PC-9 (cell line): ENCODE results near the gene PLA2G4A. TPM values are rescaled to one million over a fixed set of nuclear protein-coding genes. Genes with fewer than 3 reads are reported as not detected.

Experiments used
- BruUV-seq: library from RNA; stranded (reverse); fragments of 400-500 nt; replicated peaks from 2 replicates; lab custom pipeline; 2021; lab: Mats Ljungman, UMichigan
- CTCF ChIA-PET: fragments of 300-600 bp; sonication (Branson Sonifier 250); formaldehyde crosslinking; loops from one replicate; lab custom pipeline; 2022; ENCODE audit warnings: antibody characterized with exemption; lab: Charles Lee
- POLR2A ChIA-PET: fragments of 300-600 bp; sonication (Branson Sonifier 250); formaldehyde crosslinking; loops from one replicate; lab custom pipeline; 2022; ENCODE audit warnings: antibody characterized with exemption; ENCODE audit not compliant: unreplicated experiment; lab: Charles Lee
- DNase-seq, 2 experiments: peaks; one replicate each; pipeline versions ENCODE4 v3.0.0 to v3.0.0-alpha.2; 2015 to 2022; ENCODE audit warnings: mixed read lengths in 1 of 2
- H2AFZ ChIP-seq: fragments of 200-600 bp; sonication (generic); 2 replicates; pipeline ENCODE4 v1.8.1; 2017; ENCODE audit warnings: antibody characterized with exemption
- H3F3A ChIP-seq: fragments of 200-600 bp; sonication (generic); 2 replicates; pipeline ENCODE4 v1.8.1; 2017; ENCODE audit warnings: antibody characterized with exemption, mild to moderate bottlenecking, low read depth; ENCODE audit not compliant: insufficient read depth
- H3K27ac ChIP-seq: fragments of 200-600 bp; sonication (generic); 2 replicates; pipeline ENCODE4 v1.6.1; 2016; ENCODE audit warnings: mixed run types
- H3K27me3 ChIP-seq: fragments of 200-600 bp; sonication (generic); 2 replicates; pipeline ENCODE4 v1.6.1; 2016; ENCODE audit warnings: low read depth, mixed run types; ENCODE audit not compliant: insufficient read depth
- H3K36me3 ChIP-seq: fragments of 200-600 bp; sonication (generic); 2 replicates; pipeline ENCODE4 v1.6.1; 2016; ENCODE audit warnings: low read depth, mixed run types
- H3K4me1 ChIP-seq: fragments of 200-600 bp; sonication (generic); replicated peaks from 2 replicates; pipeline ENCODE4 v1.6.1; 2016; ENCODE audit warnings: mixed run types; ENCODE audit not compliant: insufficient read depth
- H3K4me2 ChIP-seq: fragments of 200-600 bp; sonication (generic); 2 replicates; pipeline ENCODE4 v1.6.1; 2017; ENCODE audit warnings: mixed run types
- H3K4me3 ChIP-seq: fragments of 200-600 bp; sonication (generic); 2 replicates; pipeline ENCODE4 v1.6.1; 2016; ENCODE audit warnings: mixed run types
- H3K79me2 ChIP-seq: fragments of 200-600 bp; sonication (generic); 2 replicates; pipeline ENCODE4 v1.6.1; 2017; ENCODE audit warnings: low read depth, mixed run types
- H3K9me2 ChIP-seq: fragments of 200-600 bp; sonication (generic); 2 replicates; pipeline ENCODE4 v1.8.1; 2017; ENCODE audit warnings: mild to moderate bottlenecking; ENCODE audit not compliant: insufficient read depth
- H3K9me3 ChIP-seq: fragments of 200-600 bp; sonication (generic); 2 replicates; pipeline ENCODE4 v1.8.1; 2016; ENCODE audit warnings: low read depth; ENCODE audit not compliant: insufficient read depth
- H4K20me1 ChIP-seq: fragments of 200-600 bp; sonication (generic); 2 replicates; pipeline ENCODE4 v1.8.1; 2017; ENCODE audit not compliant: insufficient read depth
- CTCF ChIP-seq: fragments of 200-600 bp; sonication (generic); conservative IDR thresholded peaks from 2 replicates; pipeline ENCODE4 v1.6.1; 2017; ENCODE audit warnings: mixed run types, antibody characterized with exemption, mild to moderate bottlenecking, moderate library complexity
- EZH2 ChIP-seq: fragments of 200-600 bp; sonication (generic); IDR thresholded peaks from 2 replicates; pipeline ENCODE4 v1.8.0; 2017; ENCODE audit warnings: antibody characterized with exemption, low read depth
- intact Hi-C: fragments of 100-400 bp; cut with micrococcal nuclease; formaldehyde crosslinking; loops from one replicate; pipeline ENCODE4 v1.10.0; 2022; ENCODE audit not compliant: unreplicated experiment
- total RNA-seq: library from RNA; stranded (reverse); gene quantifications from 2 replicates; pipeline ENCODE4 v1.2.3, GENCODE V29; 2021

PLA2G4A gene
- total RNA-seq, 1 experiment from 2014 or later = 3.3 TPM

GRCh38 chr1:187034501-187034900 is 205.8 kb downstream of the PLA2G4A start:
- Histone ChIP-seq H3K79me2 (no peaks in the 10 kb centered on the region), H3K9me3 (no peaks in the 10 kb centered on the region), H3K4me3 (no peak overlapping the region), H3K9me2 (0 out of 2 replicates have a peak, but pooled peaks cover 2% of the 10 kb centered on the region), H4K20me1 (no peaks in the 10 kb centered on the region), H3K27me3 (no peaks in the 10 kb centered on the region), H3K36me3 (no peaks in the 10 kb centered on the region), H3K4me2 (no peak overlapping the region), H2AFZ (no peak overlapping the region), H3F3A (peaks cover 5% of the 10 kb centered on the region; the same call in 1 of the 2 replicates), H3K4me1 (peaks cover 9% of the 10 kb centered on the region; the same call in 1 of the 2 replicates), H3K27ac (no peak overlapping the region)
- ChIA-PET CTCF (no interaction called here), POLR2A (no interaction called here)
- no TSS peak for BruUV-seq
- DNase-seq = no peak
- TF ChIP-seq CTCF (no peak), EZH2 (no peak)
- intact Hi-C loops = no loop called here

- peaks cover 5% of the 10 kb centered on the region; the same call in 1 of the 2 replicates for H3F3A ChIP-seq
- no peak for TF ChIP-seq EZH2
- TF ChIP-seq CTCF = no peak
- ChIA-PET CTCF (no interaction called here), POLR2A (no interaction called here)
- no peak for DNase-seq
- no peak overlapping the region for H3K4me3 ChIP-seq
- no peak overlapping the region for H3K4me2 ChIP-seq
- intact Hi-C loops = no loop called here
- no peaks in the 10 kb centered on the region for H4K20me1 ChIP-seq
- H3K36me3 ChIP-seq = no peaks in the 10 kb centered on the region
- no peaks in the 10 kb centered on the region for H3K79me2 ChIP-seq
- no TSS peak for BruUV-seq
- no peak overlapping the region for H2AFZ ChIP-seq
- no peaks in the 10 kb centered on the region for H3K27me3 ChIP-seq
- H3K9me3 ChIP-seq = no peaks in the 10 kb centered on the region
- H3K4me1 ChIP-seq = peaks cover 9% of the 10 kb centered on the region; the same call in 1 of the 2 replicates
- H3K9me2 ChIP-seq = 0 out of 2 replicates have a peak, but pooled peaks cover 2% of the 10 kb centered on the region
- no peak overlapping the region for H3K27ac ChIP-seq
Measured at GRCh38 chr1:187037973-187038553, 209.3 kb downstream of the PLA2G4A start.

Other genes starting within 250 kb of the PLA2G4A start
- gene PTGS2, start 148.5 kb upstream of the PLA2G4A start, total RNA-seq = 0.63 and 2.3 TPM in 2 replicates